ENCODE results near the gene ATP5PO. TPM values are rescaled to one million over a fixed set of nuclear protein-coding genes. Genes with fewer than 3 reads are reported as not detected.
A peak's percentile ranks its signal among the peaks of the same experiment; 100 is the strongest.

The ATP5PO gene
- total RNA-seq, 4 donors from 2014 or later = 121 to 213 (median 148) TPM

GRCh38 chr21:33857846-33858666 lies 57.5 kb downstream of the ATP5PO start:
- no peaks in the 10 kb centered on the region for H3K9me3 ChIP-seq
- no peak overlapping the region for H3K4me3 ChIP-seq
- DNase-seq (ENCODE audit: low spot score in 2 of 2) = no peak
- 77 to 84% methylated on average over 20 to 25 of the region's 25 CpGs for WGBS, 2 donors
- H3K4me1 ChIP-seq = peaks cover 0 to 14% (median 0%) of the 10 kb centered on the region in 4 donors
- TF ChIP-seq EP300 (IDR thresholded peaks at IDR 0.05) (peak in 1 of 2 donors; percentile 8), CTCF (IDR thresholded peaks at IDR 0.05) (no peak)
- H3K27me3 ChIP-seq = no peaks in the 10 kb centered on the region
- no peaks in the 10 kb centered on the region for H3K36me3 ChIP-seq
- H3K27ac ChIP-seq = peak overlapping the region in 1 of 4 donors; percentile 17

GRCh38 chr21:33856893-33857527 lies 58.6 kb downstream of the ATP5PO start:
- no peak for TF ChIP-seq EP300 (IDR thresholded peaks at IDR 0.05)
- no peak for TF ChIP-seq CTCF (IDR thresholded peaks at IDR 0.05)
- TF ChIP-seq POLR2A (IDR thresholded peaks at IDR 0.05) = no peak
- H3K4me1 ChIP-seq = peaks cover 0 to 19% (median 0%) of the 10 kb centered on the region in 4 donors
- no peaks in the 10 kb centered on the region for H3K27me3 ChIP-seq
- WGBS, 2 donors = 89 to 92% methylated on average over 14 to 17 of the region's 17 CpGs
- H3K27ac ChIP-seq = no peak overlapping the region
- H3K4me3 ChIP-seq = no peak overlapping the region
- H3K9me3 ChIP-seq = no peaks in the 10 kb centered on the region
- no peak for DNase-seq (ENCODE audit: low spot score in 2 of 2)
- H3K36me3 ChIP-seq = no peaks in the 10 kb centered on the region

- no peak overlapping the region for H3K4me3 ChIP-seq
- no peaks in the 10 kb centered on the region for H3K27me3 ChIP-seq
- DNase-seq (ENCODE audit: low spot score in 2 of 2) = no peak
- 92 to 95% methylated on average over 6 of the region's 6 CpGs for WGBS, 2 donors
- no peaks in the 10 kb centered on the region for H3K36me3 ChIP-seq
- H3K27ac ChIP-seq = no peak overlapping the region
- H3K4me1 ChIP-seq = peaks cover 0 to 19% (median 0%) of the 10 kb centered on the region in 4 donors
- H3K9me3 ChIP-seq = no peaks in the 10 kb centered on the region
- no peak for TF ChIP-seq POLR2A (IDR thresholded peaks at IDR 0.05)
- TF ChIP-seq CTCF (IDR thresholded peaks at IDR 0.05) = no peak
- no peak for TF ChIP-seq EP300 (IDR thresholded peaks at IDR 0.05)
Measured at GRCh38 chr21:33855190-33855589, 60.4 kb downstream of the ATP5PO start.

- WGBS, 2 donors = 42 to 52% methylated on average over 5 of the region's 5 CpGs
Measured at GRCh38 chr21:33854604-33855003, 61.0 kb downstream of the ATP5PO start.

More at GRCh38 chr21:33854604-33855003, 61.0 kb downstream of the ATP5PO start:
- peaks cover 0 to 19% (median 0%) of the 10 kb centered on the region in 4 donors for H3K4me1 ChIP-seq
- no peak overlapping the region for H3K4me3 ChIP-seq
- H3K27ac ChIP-seq = no peak overlapping the region
- TF ChIP-seq CTCF (IDR thresholded peaks at IDR 0.05) = no peak
- TF ChIP-seq POLR2A (IDR thresholded peaks at IDR 0.05) = no peak
- no peak for TF ChIP-seq EP300 (IDR thresholded peaks at IDR 0.05)
- H3K9me3 ChIP-seq = no peaks in the 10 kb centered on the region
- no peaks in the 10 kb centered on the region for H3K27me3 ChIP-seq
- no peak for DNase-seq (ENCODE audit: low spot score in 2 of 2)
- no peaks in the 10 kb centered on the region for H3K36me3 ChIP-seq

Other genes starting within 250 kb of the ATP5PO start
- 10 to 100 TPM; 57.9 to 69.6 (median 61.2) TPM for gene MRPS6, start 157.8 kb upstream of the ATP5PO start, total RNA-seq
- 10 to 100 TPM; 38.1 to 74.5 (median 44.9) TPM for gene SLC5A3, start 157.8 kb upstream of the ATP5PO start, total RNA-seq